SU-DHL-6 (cell line): ENCODE data around the gene GLMP.

ENCODE experiments used
- H2AFZ ChIP-seq: fragments of 200-600 bp; sonication (generic); 2 replicates; pipeline ENCODE4 v1.6.1; 2014; ENCODE audit warnings: low read depth, mild to moderate bottlenecking, moderate library complexity, mixed read lengths, antibody characterized with exemption, low read length; ENCODE audit not compliant: severe bottlenecking
- H3F3A ChIP-seq: fragments of 200-600 bp; shearing (Covaris generic); 2 replicates; pipeline ENCODE4 v1.6.0; 2016; ENCODE audit warnings: antibody characterized with exemption, mild to moderate bottlenecking; ENCODE audit not compliant: insufficient read depth
- H3K27ac ChIP-seq: fragments of 200-600 bp; sonication (generic); 2 replicates; pipeline ENCODE4 v1.5.1; 2016; ENCODE audit warnings: low read depth, mild to moderate bottlenecking, low read length, moderate library complexity, mixed read lengths
- H3K27me3 ChIP-seq: fragments of 200-600 bp; sonication (generic), shearing (Covaris generic); 2 replicates; pipeline ENCODE4 v1.6.0; 2014; ENCODE audit warnings: mild to moderate bottlenecking, low read length
- H3K36me3 ChIP-seq: fragments of 200-600 bp; sonication (generic); 2 replicates; pipeline ENCODE4 v1.6.1; 2014; ENCODE audit warnings: mild to moderate bottlenecking, low read length, mixed read lengths
- H3K4me2 ChIP-seq: fragments of 300-600, 200-600 bp; shearing (Covaris generic), sonication (generic); 2 replicates; pipeline ENCODE4 v1.6.0; 2014; ENCODE audit warnings: low read length, low read depth, mild to moderate bottlenecking; ENCODE audit not compliant: poor library complexity, severe bottlenecking
- H3K4me3 ChIP-seq: fragments of 200-600 bp; sonication (generic); 2 replicates; pipeline ENCODE4 v1.5.1; 2014; ENCODE audit warnings: antibody characterized with exemption, low read length, mild to moderate bottlenecking, mixed read lengths; ENCODE audit not compliant: insufficient read depth, poor library complexity, severe bottlenecking
- H3K79me2 ChIP-seq: fragments of 200-600 bp; sonication (generic); 2 replicates; pipeline ENCODE4 v1.6.1; 2014; ENCODE audit warnings: mild to moderate bottlenecking, low read length, moderate library complexity; ENCODE audit not compliant: insufficient read depth
- H3K9ac ChIP-seq: fragments of 200-600 bp; sonication (generic); 2 replicates; pipeline ENCODE4 v1.7.0; 2014; ENCODE audit warnings: mild to moderate bottlenecking, low read length
- H3K9me2 ChIP-seq: fragments of 200-600 bp; sonication (generic); replicated peaks from 2 replicates; pipeline ENCODE4 v1.6.1; 2014; ENCODE audit warnings: low read length; ENCODE audit not compliant: insufficient read depth
- H3K9me3 ChIP-seq: fragments of 200-600 bp; sonication (generic); 2 replicates; pipeline ENCODE4 v1.6.1; 2014; ENCODE audit warnings: low read length, mixed read lengths; ENCODE audit not compliant: insufficient read depth
- H4K20me1 ChIP-seq: fragments of 200-600 bp; sonication (generic); 2 replicates; pipeline ENCODE4 v1.6.1; 2014; ENCODE audit warnings: low read depth, mild to moderate bottlenecking, antibody characterized with exemption, low read length, moderate library complexity, mixed read lengths
- EZH2phosphoT487 ChIP-seq: fragments of 200-600 bp; sonication (generic), shearing (Covaris generic); conservative IDR thresholded peaks from 2 replicates; pipeline ENCODE4 v1.6.1; 2018; ENCODE audit warnings: mild to moderate bottlenecking, antibody characterized with exemption, low read length, moderate library complexity, mixed read lengths
- TF ChIP-seq, protein P1 (sequence below): fragments of 200-600 bp; sonication (generic); IDR thresholded peaks from one replicate; pipeline ENCODE4 v1.5.1; 2017; ENCODE audit warnings: antibody characterized with exemption, mild to moderate bottlenecking, low read length, moderate library complexity; ENCODE audit not compliant: insufficient read depth, poor library complexity, severe bottlenecking

Gene GLMP

DNA sequence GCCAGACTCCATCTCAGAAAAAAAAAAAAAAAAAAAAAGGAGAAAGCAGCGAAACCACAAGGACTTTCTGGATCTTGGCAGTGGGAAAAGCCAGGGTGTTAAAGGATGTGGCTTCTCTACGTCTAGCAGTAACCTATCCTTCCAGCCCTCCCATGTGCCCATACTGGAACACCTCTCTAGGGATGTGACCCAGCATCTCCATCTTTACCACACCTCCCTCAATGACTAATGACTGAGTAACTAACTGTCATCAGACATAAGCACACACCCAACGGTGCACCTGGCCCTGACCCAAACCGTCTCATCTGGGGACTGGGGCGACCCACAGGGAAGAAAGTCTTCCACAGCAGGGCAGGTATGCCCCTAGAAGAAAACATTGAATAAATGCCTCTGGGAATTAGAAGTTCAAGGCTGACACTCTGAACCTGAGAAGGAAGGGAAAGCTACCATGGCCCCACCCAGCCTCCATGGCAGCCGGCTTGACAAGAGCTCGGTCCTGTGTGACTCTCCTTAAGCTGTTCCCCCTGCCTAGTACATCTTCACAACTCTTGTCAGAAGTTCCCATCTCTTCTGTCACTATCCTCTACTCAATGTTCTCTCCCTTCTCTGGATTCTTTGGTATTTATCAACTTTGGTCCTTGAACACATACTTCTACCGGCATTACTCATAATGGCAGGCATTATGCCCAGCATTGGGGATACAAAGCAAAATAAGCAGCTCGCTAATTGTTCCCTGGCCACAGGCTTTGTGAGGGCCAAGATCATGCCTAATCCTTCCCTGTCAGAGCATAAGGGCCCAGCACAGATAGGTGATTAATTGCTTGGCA is 32.8 kb downstream of the GLMP start:
- Histone ChIP-seq H3F3A (no peaks in the 10 kb centered on the region), H3K9ac (no peak overlapping the region), H4K20me1 (no peaks in the 10 kb centered on the region), H3K27ac (no peak overlapping the region), H2AFZ (no peak overlapping the region), H3K36me3 (peaks cover 23% of the 10 kb centered on the region; the same call in 1 of the 2 replicates), H3K4me2 (no peak overlapping the region), H3K4me3 (no peak overlapping the region), H3K27me3 (no peaks in the 10 kb centered on the region), H3K79me2 (no peaks in the 10 kb centered on the region; the same call in 1 of the 2 replicates), H3K9me3 (no peaks in the 10 kb centered on the region), H3K9me2 (no peaks in the 10 kb centered on the region)
- no peak for TF ChIP-seq EZH2phosphoT487
- TF ChIP-seq, protein P1, sequence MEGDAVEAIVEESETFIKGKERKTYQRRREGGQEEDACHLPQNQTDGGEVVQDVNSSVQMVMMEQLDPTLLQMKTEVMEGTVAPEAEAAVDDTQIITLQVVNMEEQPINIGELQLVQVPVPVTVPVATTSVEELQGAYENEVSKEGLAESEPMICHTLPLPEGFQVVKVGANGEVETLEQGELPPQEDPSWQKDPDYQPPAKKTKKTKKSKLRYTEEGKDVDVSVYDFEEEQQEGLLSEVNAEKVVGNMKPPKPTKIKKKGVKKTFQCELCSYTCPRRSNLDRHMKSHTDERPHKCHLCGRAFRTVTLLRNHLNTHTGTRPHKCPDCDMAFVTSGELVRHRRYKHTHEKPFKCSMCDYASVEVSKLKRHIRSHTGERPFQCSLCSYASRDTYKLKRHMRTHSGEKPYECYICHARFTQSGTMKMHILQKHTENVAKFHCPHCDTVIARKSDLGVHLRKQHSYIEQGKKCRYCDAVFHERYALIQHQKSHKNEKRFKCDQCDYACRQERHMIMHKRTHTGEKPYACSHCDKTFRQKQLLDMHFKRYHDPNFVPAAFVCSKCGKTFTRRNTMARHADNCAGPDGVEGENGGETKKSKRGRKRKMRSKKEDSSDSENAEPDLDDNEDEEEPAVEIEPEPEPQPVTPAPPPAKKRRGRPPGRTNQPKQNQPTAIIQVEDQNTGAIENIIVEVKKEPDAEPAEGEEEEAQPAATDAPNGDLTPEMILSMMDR = no peak

DNA sequence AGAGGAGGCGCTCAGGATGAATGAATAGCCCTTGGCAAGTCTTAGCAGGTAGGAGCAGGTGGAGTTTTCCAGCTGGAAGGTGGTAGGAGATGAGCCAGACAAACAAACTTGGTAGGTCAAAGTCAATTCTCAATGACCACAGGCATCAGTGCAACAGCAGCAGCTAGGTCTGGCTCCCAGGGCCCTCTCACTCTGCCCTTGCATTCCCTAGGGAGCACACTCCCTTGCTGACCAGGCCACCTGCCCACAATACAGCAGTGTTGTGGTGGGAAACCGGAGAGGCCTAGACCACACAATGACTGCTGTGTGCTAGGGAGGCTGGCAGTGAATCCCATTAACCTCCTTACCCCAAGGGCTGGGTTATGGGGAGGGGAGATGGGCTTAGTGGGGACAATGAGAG is 34.6 kb downstream of the GLMP start:
- no peaks in the 10 kb centered on the region for H3K9me2 ChIP-seq
- no peaks in the 10 kb centered on the region for H3K27me3 ChIP-seq
- H3K4me2 ChIP-seq = no peak overlapping the region
- H3K9me3 ChIP-seq = no peaks in the 10 kb centered on the region
- no peak overlapping the region for H3K9ac ChIP-seq
- H3K36me3 ChIP-seq = peaks cover 23% of the 10 kb centered on the region; the same call in 1 of the 2 replicates
- H3K4me3 ChIP-seq = no peak overlapping the region
- no peaks in the 10 kb centered on the region for H3F3A ChIP-seq
- no peak overlapping the region for H3K27ac ChIP-seq
- no peaks in the 10 kb centered on the region for H4K20me1 ChIP-seq
- TF ChIP-seq, protein P1 = no peak
- no peak for TF ChIP-seq EZH2phosphoT487
- no peak overlapping the region for H2AFZ ChIP-seq
- no peaks in the 10 kb centered on the region; the same call in 1 of the 2 replicates for H3K79me2 ChIP-seq

DNA sequence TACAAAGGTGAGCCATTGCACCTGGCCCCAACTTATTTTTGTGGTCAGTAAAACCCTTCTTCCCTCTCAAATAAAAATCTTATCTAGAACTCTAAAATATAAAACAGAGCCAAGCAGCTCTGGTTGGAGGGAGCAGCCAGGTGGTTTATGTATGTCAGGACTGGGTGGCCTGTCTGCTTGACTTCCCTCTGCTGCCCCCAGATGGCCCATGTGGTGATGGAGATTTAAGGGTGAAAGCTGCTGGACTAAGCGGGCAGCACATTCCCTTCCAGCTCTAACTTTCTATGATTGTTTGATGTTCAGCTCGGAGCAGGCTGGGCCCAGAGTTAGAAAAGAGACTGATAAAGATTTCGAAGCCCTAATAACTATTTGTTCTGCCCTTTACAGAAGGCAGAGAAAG is 35.7 kb downstream of the GLMP start:
- Histone ChIP-seq H3K27ac (no peak overlapping the region), H3K9me3 (no peaks in the 10 kb centered on the region), H3K9ac (no peak overlapping the region), H3K79me2 (no peaks in the 10 kb centered on the region; the same call in 1 of the 2 replicates), H2AFZ (no peak overlapping the region), H3K36me3 (peaks cover 23% of the 10 kb centered on the region; the same call in 1 of the 2 replicates), H4K20me1 (no peaks in the 10 kb centered on the region), H3K9me2 (no peaks in the 10 kb centered on the region), H3K27me3 (no peaks in the 10 kb centered on the region), H3K4me3 (no peak overlapping the region), H3F3A (no peaks in the 10 kb centered on the region), H3K4me2 (no peak overlapping the region)
- no peak for TF ChIP-seq EZH2phosphoT487
- TF ChIP-seq, protein P1 = no peak
